ENCODE data around the gene NPTXR. TPM values are rescaled to one million over a fixed set of nuclear protein-coding genes. Genes with fewer than 3 reads are reported as not detected.

NPTXR gene
- total RNA-seq, 1 experiment from 2014 or later = 10.4 TPM

DNA sequence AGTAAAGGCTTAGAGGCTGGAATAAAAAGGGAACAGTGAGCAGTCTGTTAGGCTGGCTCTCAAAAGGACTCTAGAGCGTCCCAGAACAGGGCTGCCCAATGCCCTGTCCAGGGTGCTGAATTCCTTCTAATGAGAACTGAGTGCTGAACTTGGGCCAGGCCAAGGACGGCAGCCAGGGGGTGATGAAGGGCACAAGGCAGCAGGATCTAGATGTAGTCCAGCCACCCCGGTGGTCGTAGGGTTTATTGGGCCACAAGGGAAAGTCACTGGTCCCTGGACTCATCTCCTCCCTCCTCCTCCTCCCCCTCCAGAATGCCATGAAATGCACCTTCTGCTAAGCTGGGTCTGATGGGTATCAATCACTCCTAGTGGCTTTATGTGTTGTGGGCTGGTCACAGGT is 19.2 kb downstream of the NPTXR start:
- no peaks in the 10 kb centered on the region for H3K36me3 Mint-ChIP-seq
- ATAC-seq (peak; percentile 99), DNase-seq (ENCODE audit: low spot score) (peak; percentile 89)
- peaks cover 3% of the 10 kb centered on the region; the same call in 1 of the 2 replicates for H3K4me1 Mint-ChIP-seq
- CTCF ChIA-PET = interaction anchor here (1.2 to 5.8 kb wide), 3 partner anchors 9 to 56 kb away, joined by 4 to 31 read pairs (median 5); no protein-coding TSS in a partner anchor
- POLR2A ChIA-PET = no interaction called here
- peaks cover under 1% of the 10 kb centered on the region for H3K27me3 Mint-ChIP-seq (ENCODE audit: low read depth)
- H3K4me3 Mint-ChIP-seq = no peak overlapping the region
- H3K27ac Mint-ChIP-seq = no peak overlapping the region
- H3K9me3 Mint-ChIP-seq = no peaks in the 10 kb centered on the region
- TF ChIP-seq, protein P1, sequence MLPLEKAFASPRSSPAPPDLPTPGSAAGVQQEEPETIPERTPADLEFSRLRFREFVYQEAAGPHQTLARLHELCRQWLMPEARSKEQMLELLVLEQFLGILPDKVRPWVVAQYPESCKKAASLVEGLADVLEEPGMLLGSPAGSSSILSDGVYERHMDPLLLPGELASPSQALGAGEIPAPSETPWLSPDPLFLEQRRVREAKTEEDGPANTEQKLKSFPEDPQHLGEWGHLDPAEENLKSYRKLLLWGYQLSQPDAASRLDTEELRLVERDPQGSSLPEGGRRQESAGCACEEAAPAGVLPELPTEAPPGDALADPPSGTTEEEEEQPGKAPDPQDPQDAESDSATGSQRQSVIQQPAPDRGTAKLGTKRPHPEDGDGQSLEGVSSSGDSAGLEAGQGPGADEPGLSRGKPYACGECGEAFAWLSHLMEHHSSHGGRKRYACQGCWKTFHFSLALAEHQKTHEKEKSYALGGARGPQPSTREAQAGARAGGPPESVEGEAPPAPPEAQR (CRISPR knock-in tag; IDR thresholded peaks at IDR 0.05) = 0 out of 2 replicates have a peak, but pooled peaks have one; percentile 68
- TF ChIP-seq ZBTB21 (CRISPR knock-in tag; IDR thresholded peaks at IDR 0.05; ENCODE audit: borderline replicate concordance) (peak; percentile 42; the same call in 1 of the 2 replicates), FOXP1 (CRISPR knock-in tag; IDR thresholded peaks at IDR 0.05; ENCODE audit: borderline replicate concordance) (peak; percentile 79; the same call in 1 of the 2 replicates), ETV6 (CRISPR knock-in tag; IDR thresholded peaks at IDR 0.05) (peak; percentile 78; the same call in 1 of the 2 replicates), TEAD4 (CRISPR knock-in tag; IDR thresholded peaks at IDR 0.05) (peak; percentile 83), ELF4 (CRISPR knock-in tag; IDR thresholded peaks at IDR 0.05; ENCODE audit: low read depth) (no peak), SMAD4 (CRISPR knock-in tag; IDR thresholded peaks at IDR 0.05) (peak; percentile 84; the same call in 1 of the 2 replicates), FOXK1 (CRISPR knock-in tag; IDR thresholded peaks at IDR 0.05) (no peak), NFE2L1 (CRISPR knock-in tag; IDR thresholded peaks at IDR 0.05) (peak; percentile 64; the same call in 1 of the 2 replicates), OVOL2 (CRISPR knock-in tag; IDR thresholded peaks at IDR 0.05; ENCODE audit: borderline replicate concordance) (no peak), ZNF219 (CRISPR knock-in tag; IDR thresholded peaks at IDR 0.05; ENCODE audit: borderline replicate concordance) (peak; percentile 73; the same call in 1 of the 2 replicates), ZNF121 (CRISPR knock-in tag; IDR thresholded peaks at IDR 0.05) (0 out of 2 replicates have a peak, but pooled peaks have one; percentile 68), AR (CRISPR knock-in tag; IDR thresholded peaks at IDR 0.05) (no peak), PREB (CRISPR knock-in tag; IDR thresholded peaks at IDR 0.05; ENCODE audit: borderline replicate concordance) (0 out of 2 replicates have a peak, but pooled peaks have one; percentile 26), NR1H2 (CRISPR knock-in tag; IDR thresholded peaks at IDR 0.05) (no peak), MAX (CRISPR knock-in tag; IDR thresholded peaks at IDR 0.05) (peak; percentile 55; the same call in 1 of the 2 replicates), ZBTB43 (CRISPR knock-in tag; IDR thresholded peaks at IDR 0.05) (0 out of 2 replicates have a peak, but pooled peaks have one; percentile 30), TEAD1 (CRISPR knock-in tag; IDR thresholded peaks at IDR 0.05) (peak; percentile 90), NR2C2 (CRISPR knock-in tag; IDR thresholded peaks at IDR 0.05) (no peak; the same call in 1 of the 2 replicates), CREB1 (CRISPR knock-in tag; IDR thresholded peaks at IDR 0.05) (peak; percentile 77; the same call in 1 of the 2 replicates), TP53 (CRISPR knock-in tag; IDR thresholded peaks at IDR 0.05) (0 out of 2 replicates have a peak, but pooled peaks have one; percentile 41), JUN (CRISPR knock-in tag; IDR thresholded peaks at IDR 0.05) (peak; percentile 86; the same call in 1 of the 2 replicates), SMAD3 (CRISPR knock-in tag; IDR thresholded peaks at IDR 0.05; ENCODE audit: borderline replicate concordance) (peak; percentile 94), CREM (CRISPR knock-in tag; IDR thresholded peaks at IDR 0.05) (0 out of 2 replicates have a peak, but pooled peaks have one; percentile 52)
- TF ChIP-seq, protein P2, sequence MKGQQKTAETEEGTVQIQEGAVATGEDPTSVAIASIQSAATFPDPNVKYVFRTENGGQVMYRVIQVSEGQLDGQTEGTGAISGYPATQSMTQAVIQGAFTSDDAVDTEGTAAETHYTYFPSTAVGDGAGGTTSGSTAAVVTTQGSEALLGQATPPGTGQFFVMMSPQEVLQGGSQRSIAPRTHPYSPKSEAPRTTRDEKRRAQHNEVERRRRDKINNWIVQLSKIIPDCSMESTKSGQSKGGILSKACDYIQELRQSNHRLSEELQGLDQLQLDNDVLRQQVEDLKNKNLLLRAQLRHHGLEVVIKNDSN (CRISPR knock-in tag; IDR thresholded peaks at IDR 0.05) = peak; percentile 66; the same call in 1 of the 2 replicates
- TF ChIP-seq, protein P3, sequence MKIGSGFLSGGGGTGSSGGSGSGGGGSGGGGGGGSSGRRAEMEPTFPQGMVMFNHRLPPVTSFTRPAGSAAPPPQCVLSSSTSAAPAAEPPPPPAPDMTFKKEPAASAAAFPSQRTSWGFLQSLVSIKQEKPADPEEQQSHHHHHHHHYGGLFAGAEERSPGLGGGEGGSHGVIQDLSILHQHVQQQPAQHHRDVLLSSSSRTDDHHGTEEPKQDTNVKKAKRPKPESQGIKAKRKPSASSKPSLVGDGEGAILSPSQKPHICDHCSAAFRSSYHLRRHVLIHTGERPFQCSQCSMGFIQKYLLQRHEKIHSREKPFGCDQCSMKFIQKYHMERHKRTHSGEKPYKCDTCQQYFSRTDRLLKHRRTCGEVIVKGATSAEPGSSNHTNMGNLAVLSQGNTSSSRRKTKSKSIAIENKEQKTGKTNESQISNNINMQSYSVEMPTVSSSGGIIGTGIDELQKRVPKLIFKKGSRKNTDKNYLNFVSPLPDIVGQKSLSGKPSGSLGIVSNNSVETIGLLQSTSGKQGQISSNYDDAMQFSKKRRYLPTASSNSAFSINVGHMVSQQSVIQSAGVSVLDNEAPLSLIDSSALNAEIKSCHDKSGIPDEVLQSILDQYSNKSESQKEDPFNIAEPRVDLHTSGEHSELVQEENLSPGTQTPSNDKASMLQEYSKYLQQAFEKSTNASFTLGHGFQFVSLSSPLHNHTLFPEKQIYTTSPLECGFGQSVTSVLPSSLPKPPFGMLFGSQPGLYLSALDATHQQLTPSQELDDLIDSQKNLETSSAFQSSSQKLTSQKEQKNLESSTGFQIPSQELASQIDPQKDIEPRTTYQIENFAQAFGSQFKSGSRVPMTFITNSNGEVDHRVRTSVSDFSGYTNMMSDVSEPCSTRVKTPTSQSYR (CRISPR knock-in tag; IDR thresholded peaks at IDR 0.05) = peak; percentile 59; the same call in 1 of the 2 replicates
- TF ChIP-seq, protein P4, sequence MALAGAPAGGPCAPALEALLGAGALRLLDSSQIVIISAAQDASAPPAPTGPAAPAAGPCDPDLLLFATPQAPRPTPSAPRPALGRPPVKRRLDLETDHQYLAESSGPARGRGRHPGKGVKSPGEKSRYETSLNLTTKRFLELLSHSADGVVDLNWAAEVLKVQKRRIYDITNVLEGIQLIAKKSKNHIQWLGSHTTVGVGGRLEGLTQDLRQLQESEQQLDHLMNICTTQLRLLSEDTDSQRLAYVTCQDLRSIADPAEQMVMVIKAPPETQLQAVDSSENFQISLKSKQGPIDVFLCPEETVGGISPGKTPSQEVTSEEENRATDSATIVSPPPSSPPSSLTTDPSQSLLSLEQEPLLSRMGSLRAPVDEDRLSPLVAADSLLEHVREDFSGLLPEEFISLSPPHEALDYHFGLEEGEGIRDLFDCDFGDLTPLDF (CRISPR knock-in tag; IDR thresholded peaks at IDR 0.05) = peak; percentile 79; the same call in 1 of the 2 replicates

All from WTC11 (cell line).